Esophagus muscularis mucosa (tissue), 3 donors: ENCODE data around the gene TPH2.

ENCODE experiments used
- CTCF ChIP-seq, 3 experiments: fragments of 200-600 bp in 2 of 3; fragments of 450-650 bp in 1 of 3; sonication (generic) in 2 of 3; IDR thresholded peaks; one replicate each; pipeline ENCODE4 v1.5.1; 2017 to 2019; ENCODE audit warnings: antibody characterized with exemption in 3 of 3, mild to moderate bottlenecking in 2 of 3, moderate library complexity in 1 of 3
- EP300 ChIP-seq: sonication (generic); formaldehyde crosslinking; IDR thresholded peaks from one replicate; pipeline ENCODE4 v1.6.1; 2017; ENCODE audit warnings: antibody characterized with exemption

GRCh38 chr12:72028966-72029365, 90.3 kb downstream of the TPH2 start:
- no peak for TF ChIP-seq CTCF (IDR thresholded peaks at IDR 0.05)
- no peak for TF ChIP-seq EP300
